IPS-NIHi11 (cell line): ENCODE measurements around the gene PNPO.
"Not testable (repeated sequence)": the region's sequence is repeated elsewhere in the genome, so short reads cannot be mapped to it uniquely, and the experiment has no call there.

Experiments
- DNase-seq: peaks from one replicate; pipeline ENCODE4 v3.0.0; 2012; ENCODE audit warnings: mixed read lengths, low spot score

The PNPO gene

DNA sequence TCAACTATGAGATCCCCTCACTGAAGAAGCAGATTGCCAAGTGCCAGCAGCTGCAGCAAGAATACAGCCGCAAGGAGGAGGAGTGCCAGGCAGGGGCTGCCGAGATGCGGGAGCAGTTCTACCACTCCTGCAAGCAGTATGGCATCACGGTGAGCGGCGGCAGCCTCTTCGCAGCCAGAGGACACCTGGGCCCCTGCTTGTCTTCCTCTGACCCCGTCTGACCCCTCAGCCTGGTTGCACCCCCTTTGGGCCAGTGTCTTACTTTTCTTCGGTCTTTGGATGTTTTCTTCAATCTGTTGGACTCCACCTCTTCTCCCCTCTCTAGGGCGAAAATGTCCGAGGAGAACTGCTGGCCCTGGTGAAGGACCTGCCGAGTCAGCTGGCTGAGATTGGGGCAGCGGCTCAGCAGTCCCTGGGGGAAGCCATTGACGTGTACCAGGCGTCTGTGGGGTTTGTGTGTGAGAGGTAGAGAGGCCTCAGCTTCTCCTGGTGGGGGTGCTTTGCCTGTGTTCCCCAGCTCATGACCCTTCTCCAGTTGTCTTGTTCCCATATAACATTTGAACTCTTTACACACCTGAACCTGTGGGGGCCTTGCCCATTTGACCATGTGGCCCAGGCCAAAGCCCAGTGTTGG, 33.9 kb downstream of the PNPO start:
- DNase-seq: no peak

GRCh38 chr17:47975823-47976205, 34.4 kb downstream of the PNPO start:
- no peak for DNase-seq

DNA sequence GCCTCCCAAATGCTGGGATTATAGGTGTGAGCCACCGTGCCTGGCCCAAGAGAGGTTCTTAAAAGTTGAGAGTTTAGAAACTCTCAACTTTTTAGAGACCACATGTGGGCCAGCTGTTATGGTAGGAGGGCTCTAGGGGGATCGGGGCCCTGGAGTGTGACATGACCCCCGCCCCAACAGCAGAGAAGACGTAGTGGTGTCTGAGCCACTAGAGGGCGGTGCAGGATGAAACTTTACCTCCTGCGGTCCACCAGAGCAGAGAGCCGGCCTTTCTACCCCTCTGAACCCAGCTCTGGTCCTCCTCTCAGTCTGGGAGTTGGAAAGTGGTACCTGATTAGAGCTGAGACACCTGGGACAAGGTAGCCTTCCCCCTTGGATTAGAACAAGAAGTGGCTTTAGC, 37.0 kb downstream of the PNPO start:
- DNase-seq: peak; percentile 93

DNA sequence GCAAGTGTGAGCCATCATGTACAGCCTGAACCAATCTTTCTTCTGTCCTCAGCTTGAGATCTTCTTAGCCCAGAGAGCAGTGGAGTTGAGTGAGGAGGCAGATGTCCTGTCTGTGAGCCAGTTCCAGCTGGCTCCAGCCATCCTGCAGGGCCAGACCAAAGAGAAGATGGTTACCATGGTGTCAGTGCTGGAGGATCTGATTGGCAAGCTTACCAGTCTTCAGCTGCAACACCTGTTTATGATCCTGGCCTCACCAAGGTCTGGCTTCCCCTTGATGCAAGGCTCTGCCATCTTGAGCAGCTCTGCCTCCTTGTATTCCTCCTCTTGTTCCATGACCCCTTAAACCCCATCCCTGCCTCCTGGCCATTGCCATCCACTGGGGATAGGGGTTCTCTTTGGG, 39.2 kb downstream of the PNPO start:
- DNase-seq: no peak

- DNase-seq: no peak
These were observed 40.1 kb downstream of the PNPO start for GRCh38 chr17:47981462-47981861.

- DNase-seq: no peak
These were observed 40.8 kb downstream of the PNPO start for GRCh38 chr17:47982091-47982617.

- DNase-seq: no peak
These were observed 41.4 kb downstream of the PNPO start for GRCh38 chr17:47982645-47983390.

DNA sequence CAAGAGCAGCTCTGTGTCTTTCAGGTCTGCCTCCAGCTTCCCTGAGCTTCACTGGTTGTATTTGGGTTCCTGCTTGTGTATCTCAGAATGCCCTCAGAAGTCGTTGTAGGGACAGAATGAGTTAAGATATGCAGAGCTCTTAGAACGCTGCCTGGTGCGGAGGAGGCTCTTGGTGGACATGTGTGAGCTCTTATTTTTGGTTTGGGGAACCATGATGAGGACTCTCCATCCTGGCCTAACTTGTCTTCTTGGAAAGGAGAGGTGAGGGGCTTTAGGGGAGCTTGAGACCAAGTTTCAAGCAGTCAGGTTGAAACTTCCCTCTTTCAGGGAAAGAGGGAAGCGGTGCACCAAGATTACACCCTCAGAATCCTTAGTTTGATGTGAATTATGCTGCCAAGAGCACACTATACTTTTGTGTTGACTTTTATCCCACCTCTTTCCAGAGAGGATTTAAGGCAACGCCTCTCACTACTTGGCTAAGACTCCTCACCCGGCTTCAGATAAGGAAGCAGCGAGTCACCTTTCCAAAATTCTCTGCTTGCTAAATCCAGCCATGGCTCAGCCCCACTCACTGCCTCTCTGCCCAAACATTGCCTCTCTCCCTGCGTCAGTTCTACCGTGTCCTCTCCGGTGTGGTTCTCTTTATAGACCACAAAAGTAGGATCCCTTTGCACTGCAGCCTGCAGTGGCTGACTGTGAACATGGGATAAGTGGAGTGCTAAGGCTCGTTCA, 42.3 kb downstream of the PNPO start:
- DNase-seq: no peak

DNA sequence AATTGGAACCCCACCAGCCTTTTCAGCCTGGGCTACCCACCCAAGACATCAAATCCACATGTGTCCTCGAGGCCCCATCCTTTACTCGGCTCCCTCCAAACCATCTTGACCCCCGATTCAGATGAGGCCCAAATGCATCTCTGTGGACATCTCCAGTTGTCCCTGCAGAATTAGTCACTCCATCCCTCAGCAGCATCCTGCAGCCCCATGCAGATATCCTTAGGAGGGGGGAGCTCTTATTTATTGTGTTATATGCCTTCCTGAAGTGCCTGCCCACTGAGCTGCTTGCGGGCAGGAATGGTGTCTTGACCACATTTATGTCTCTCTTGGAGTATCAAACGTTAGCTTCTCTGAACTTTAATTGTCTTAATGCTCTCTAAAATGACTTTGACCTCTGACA, 45.1 kb downstream of the PNPO start:
- DNase-seq: no peak

DNA sequence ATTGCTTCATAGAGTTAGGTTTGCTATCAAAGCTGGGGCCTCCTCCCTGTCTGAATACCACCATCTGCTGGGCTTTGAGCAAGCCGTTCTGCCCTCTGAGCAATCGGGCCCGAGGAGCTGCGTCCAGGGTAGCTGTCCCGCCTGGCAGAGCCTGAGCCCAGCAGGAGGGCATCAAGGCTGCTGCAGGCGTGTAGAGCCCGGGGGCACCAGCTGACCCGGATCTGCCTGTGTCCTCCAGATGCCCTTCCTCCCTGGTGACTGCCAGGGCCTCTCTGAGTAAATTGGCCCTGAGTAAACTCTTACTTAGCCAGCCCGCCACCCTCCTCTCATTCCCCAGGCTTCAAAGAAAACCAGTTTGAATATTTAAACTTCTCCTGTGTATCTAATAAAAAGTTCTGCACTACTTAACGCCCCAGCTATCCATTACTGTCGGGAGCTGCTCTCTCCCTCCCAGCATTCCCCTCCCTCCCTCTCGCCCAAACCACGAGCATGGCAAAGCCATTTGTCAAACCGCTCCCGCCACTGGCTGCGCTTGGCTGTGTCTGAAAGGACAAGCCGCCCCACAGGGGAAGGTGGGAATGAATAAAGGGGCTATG, 46.0 kb downstream of the PNPO start:
- peak; percentile 37 for DNase-seq

GRCh38 chr17:47988445-47988844, 47.1 kb downstream of the PNPO start:
- not testable (repeated sequence) for DNase-seq

GRCh38 chr17:47989159-47989558, 47.8 kb downstream of the PNPO start:
- DNase-seq: no peak

DNA sequence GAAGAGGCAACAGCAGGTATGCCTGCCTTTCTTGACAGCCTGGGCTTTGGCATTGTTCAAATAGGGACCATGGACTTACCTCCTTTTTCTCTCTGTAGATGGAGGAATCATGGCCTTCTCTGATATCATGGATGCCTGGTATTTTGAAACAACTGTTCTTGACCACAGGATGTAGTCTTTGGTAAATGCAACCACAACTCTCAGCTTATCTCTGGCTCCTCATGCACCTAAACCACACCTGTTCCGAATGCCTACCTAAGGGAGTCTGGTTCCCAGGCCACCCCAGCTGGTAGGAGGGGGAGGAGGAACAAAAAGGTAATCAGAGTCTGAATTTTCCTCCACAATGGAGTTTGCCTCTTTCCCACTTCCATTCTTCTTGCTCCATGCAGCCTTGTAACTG, 48.3 kb downstream of the PNPO start:
- DNase-seq: no peak

- DNase-seq: peak; percentile 69
These were observed 49.8 kb downstream of the PNPO start for GRCh38 chr17:47990962-47991731.

GRCh38 chr17:47992216-47992615, 50.8 kb downstream of the PNPO start:
- DNase-seq: no peak

- no peak for DNase-seq
These were observed 51.7 kb downstream of the PNPO start for GRCh38 chr17:47993031-47993564.

GRCh38 chr17:47993964-47994363, 52.6 kb downstream of the PNPO start:
- DNase-seq: no peak

- DNase-seq: no peak
These were observed 53.4 kb downstream of the PNPO start for GRCh38 chr17:47994724-47995123.

DNA sequence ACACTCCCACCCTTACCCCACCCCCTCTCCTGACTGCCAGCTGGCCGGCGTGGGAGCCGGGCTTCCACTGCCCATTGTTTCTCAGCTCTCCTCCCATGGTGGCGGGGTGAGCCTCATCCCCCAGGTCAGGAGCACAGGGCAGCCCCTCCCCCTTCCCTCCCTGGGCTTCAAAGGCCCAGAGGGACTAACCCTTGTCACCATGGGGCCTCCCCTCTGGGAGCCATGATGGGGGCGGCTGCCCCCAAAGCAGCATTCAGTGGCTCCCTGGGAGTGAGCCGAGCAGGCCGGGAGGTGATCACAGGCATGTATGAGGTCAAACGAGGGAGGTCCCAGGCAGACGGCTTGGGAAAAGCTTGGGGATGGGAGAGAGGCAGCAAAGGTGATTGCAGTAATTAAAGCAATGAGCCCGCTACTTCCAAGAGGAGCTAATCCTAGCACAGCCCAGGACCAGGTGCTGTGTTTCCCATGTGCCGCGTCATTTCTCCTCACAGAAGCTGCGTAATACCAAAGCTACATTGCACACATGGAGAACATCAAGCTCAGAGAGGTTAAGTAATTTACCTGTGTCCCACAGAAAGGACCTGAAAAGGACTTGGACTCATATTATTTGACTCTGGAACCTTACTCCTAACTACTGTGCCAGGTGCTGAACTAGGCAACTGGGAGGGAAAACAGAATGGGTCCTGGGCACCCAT, 54.0 kb downstream of the PNPO start:
- DNase-seq: no peak

DNA sequence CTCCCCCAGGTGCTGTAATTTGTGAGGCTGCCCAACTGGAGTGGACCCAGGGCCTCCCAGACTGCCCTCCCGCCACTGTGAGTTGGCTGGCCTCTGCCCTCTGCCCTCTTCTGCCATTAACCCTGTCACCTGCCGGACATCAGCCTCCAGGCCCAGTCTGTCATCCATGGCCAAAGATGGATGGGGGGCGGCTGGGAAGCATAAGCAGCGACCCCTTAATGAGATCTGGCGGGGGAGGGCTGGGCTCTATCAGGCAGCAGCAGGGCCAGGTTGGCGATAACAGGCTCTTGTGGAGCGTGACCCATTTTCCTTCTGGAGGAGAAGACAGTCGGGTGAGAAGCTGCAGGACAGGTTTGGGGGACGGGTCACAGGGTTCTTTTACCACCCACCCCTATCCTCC, 54.8 kb downstream of the PNPO start:
- no peak for DNase-seq

DNA sequence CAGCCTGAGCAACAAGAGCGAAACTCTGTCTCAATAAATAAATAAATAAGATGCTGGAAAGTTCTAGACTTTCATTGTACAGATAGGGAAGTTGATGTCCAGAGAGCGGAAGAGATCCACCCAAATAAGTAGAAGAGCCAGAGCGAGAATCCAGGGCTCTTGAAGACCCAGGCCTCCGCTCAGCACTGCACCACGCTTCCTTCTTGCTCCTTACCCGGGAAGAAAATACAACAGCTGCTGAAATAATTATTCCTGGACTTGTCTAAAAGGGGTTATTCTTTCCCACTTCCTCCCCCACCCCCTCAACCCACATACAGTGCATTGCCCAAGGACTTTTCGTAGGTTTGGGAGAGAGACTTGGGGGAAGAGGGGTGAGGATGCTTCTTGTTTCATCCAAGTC, 56.2 kb downstream of the PNPO start:
- no peak for DNase-seq
